HG02571 (cell line): ENCODE results near the gene PLCL1.

Source experiments
- ATAC-seq: cut with Tn5 transposase; IDR thresholded peaks from one replicate; pipeline ENCODE4 v1.9.1; 2021; ENCODE audit warnings: mild to moderate bottlenecking, moderate library complexity; ENCODE audit not compliant: unreplicated experiment

Gene PLCL1

DNA sequence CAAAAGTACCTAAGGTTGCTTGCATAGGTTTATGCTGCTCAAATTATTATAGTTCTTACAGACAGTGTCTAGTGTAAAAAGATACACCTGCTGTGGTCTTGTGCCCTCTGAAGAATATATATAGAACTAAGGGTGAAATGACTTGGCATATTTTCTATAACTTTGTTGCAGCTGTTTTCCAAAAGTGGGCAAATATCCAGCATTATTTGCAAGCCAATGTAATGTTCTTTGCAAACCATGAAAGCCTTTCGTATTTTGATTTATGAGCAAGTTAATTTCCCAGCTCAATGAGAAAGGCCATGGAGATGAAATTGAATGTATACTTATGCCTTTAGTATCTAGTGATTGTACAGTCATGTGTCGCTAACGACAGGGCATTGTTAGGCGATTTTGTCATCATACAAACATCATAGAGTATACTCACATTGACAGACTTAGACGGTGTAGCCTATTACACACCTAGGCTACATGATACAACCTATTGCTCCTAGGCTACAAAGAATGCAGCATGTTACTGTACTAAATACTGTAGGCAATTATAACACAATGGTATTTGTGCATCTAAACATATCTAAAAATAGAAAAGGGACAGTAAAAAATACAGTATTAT, 116.3 kb downstream of the PLCL1 start:
- ATAC-seq: no peak

DNA sequence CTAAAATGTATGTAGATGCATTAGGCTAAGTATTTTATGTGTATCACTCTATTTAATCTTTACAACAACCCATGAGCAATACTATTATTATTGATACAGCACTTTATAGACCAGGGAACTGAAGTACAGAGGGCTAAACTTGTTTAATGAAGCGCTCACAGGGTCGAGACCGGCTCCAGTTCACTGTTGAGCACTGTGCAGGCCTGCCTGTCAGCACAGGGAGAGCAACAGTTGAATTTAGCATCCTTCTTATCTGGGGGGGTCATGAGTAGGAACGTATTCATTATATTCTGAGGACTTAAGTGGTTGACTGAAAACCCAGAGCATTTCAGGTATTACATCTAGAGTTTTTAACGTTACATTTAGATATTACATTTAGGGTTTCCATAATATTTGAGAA, 120.1 kb downstream of the PLCL1 start:
- no peak for ATAC-seq

DNA sequence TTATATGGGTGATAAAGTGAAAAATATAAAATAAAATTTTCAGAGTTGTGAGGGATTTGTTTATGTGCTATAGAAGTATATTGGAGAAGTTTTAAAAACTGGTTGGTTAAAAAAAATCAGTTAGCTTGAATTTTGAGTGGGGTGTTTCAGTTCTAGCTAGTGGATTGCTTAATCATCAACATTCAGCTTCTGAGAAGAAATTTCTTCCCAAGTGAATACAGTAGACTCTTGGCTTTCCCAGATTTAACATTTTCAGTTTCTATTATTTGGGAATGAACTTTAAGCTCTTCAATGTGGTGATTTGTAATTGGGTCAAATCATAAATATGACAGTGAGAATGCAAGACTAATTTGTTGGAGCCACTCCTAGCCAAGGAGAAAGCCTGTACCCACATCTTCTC, 120.8 kb downstream of the PLCL1 start:
- no peak for ATAC-seq

DNA sequence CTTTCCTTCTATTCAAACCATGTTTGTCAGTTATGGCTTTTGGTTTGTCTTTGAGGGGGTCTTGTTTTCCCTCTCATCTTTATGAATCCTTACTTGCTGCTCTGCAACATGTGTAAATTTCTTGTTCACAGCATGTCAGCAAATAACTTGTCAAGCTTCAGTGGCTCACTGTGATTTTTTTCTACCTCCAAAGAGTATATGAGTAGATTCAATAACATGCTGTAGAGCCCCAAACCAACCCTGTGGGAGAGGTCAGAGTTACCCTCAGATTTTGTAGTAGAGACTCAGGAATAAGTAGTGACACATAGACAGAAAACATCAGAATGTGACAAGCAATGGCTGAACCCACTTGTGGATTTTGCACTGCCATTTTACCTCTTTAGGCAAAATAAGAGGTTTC, 121.6 kb downstream of the PLCL1 start:
- ATAC-seq: no peak

DNA sequence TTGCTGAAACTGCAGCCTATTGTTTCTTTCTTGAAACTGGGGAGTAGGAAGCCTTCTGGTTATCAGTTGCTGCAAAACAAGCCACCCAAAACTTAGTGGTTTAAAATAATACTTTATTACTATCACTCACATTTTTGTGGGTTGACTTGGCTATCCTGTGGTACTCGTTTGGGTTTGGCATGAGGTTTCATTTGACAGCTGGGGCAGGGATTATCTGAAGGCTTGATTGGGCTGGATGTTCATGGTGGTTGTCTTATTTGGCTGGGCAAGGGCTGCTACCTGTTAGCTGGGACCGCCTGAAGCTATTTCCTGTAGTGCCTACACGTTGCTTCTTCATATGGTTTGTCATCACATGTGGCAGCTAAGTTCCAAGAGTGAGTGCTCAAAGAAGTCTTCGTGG, 122.3 kb downstream of the PLCL1 start:
- ATAC-seq: no peak

DNA sequence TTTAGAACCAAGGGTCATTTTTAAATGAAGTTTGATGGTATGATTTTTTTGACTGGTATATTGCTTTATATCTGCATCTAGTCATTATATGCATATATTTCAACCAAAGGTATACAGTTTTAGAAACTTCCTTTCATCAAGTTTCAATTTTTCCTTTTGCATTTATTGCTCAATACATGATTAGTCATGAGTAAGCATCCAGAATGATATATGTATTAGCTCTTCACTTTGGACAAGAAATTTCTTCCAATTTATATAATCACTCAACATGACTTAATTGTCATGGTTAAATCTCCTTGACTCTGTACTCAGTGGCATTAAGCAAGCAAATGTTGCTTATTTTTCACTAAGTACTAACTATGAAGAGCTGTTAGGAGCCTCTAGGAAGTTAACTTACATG, 123.6 kb downstream of the PLCL1 start:
- no peak for ATAC-seq

DNA sequence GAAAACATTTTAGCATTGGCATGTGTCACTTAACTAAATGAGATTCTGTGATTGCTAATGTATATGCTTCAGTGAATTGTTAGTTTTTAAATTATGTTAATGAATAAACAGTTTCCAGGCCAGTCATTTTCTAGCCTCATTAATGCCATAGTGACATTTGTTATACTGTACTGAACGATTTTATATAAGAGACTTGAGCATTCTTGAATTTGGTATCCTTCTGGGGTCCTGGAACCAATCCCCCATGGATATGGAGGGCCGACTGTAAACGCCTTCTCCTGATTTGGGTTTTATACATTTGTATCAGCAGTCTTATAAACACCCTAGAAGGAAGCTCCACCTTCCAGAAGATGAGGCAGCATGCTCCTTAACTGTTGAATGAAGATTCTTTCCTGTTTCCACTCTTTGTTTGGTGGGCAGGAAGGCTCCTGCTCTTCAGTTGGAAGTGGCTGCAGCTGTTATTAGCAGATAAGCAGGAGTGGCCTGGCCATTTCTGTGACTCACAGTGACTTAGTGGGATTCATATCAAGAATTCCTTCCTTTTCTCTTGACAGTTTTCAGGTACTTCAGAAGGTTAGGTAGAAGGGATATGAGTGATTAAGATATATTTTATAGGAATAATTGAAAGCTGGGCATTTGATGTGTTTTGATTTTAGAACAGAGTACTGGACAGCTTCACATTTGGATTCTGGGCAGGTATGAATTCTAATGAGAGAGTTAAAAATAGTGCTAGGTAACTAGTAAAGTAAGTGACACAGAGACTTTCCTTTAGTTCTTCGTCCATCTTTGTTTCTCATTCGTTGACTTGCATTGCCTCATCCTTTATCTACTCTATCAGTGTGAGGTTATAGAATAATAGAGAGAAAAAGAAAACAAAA, 124.9 kb downstream of the PLCL1 start:
- no peak for ATAC-seq

DNA sequence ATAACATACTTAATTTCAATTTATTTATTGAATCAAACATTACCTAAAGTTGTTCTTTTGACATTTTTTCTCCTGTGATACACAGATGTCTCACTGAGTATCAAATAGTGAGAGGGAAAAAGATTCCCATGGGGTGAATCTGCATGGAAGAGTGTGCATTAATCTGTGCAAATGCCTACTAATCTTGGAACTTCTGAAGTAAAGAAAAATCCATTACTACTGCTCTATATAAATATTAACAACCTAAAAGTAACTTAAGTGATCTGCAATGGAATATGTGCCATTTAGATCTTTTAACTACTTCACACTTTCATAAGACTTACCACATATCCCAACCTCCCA, 125.5 kb downstream of the PLCL1 start:
- no peak for ATAC-seq

DNA sequence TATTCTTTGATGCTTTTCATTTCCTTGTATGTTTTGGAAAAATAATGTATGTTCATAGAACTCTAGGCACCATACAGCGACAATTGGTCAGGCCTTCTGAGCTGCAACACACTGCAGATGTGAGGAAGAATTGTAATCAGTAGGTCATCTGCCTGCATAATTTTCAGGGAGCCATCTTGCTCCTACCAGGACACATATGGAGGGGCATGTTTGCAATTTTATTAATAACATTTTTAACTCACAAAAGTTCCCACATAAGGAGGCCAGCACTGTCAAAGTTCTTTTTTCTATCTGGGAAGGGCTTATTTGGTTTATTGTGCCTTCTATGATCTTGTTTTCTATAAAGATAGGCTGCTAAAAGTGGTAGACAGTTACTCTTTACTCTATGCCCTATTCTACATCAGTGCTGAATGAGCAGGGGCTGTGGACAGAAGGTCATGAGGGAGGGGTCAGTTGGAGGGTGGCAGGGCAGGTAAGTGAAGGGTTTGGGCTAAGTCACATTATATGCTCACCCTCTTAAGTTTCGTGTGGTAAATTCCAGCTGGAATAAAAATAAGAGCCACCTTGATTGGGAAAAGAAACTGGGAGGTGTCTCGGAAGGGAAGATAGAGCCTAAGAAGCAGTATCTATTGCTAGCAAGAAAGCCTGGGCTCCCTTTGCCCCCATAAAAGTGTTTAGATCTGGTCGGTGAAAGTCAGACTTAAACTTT, 126.3 kb downstream of the PLCL1 start:
- ATAC-seq: no peak

DNA sequence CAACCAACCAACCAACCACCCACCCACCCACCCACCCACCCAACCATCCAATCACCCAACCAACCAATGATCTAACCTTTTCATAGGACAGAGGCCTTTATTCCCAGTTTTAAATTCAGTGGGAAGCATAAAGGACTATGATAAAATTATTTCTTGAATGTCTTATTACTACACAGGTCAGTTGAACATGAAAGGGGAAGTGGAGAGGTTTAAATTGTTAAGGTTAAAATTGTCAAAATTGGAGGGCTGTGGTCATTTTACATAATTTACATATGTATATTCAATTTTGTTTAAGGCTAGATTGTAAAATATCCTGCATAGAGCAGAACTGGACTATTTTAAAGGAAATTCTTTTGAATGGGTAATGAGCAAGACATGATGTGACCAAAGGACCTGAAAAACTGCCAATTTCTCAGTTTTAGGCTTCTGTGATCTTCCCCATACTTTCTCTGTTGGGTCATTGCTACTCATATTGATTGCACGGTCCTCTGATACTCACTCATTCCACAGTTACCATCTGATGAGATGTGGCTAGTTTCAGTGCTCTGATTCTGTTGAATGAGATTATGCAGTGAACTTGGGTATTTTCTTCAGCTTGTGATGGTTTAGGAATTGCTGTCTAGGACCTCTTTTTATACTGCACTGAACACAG, 127.4 kb downstream of the PLCL1 start:
- no peak for ATAC-seq

DNA sequence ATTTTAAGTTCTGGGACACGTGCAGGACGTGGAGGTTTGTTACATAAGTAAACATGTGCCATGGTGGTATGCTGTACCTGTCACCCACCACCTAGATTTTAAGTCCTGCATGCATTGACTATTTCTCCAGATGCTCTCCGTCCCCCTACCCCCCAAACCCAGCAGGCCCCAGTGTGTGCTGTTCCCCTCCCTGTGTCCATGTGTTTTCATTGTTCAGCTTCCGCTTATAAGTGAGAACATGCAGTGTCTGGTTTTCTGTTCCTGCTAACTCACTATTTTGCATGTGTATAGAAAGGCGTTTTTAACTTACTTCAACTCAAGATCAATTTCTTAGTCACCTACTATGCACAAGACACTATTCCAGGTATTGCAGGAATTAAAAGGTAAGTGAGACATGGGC, 128.0 kb downstream of the PLCL1 start:
- ATAC-seq: no peak

DNA sequence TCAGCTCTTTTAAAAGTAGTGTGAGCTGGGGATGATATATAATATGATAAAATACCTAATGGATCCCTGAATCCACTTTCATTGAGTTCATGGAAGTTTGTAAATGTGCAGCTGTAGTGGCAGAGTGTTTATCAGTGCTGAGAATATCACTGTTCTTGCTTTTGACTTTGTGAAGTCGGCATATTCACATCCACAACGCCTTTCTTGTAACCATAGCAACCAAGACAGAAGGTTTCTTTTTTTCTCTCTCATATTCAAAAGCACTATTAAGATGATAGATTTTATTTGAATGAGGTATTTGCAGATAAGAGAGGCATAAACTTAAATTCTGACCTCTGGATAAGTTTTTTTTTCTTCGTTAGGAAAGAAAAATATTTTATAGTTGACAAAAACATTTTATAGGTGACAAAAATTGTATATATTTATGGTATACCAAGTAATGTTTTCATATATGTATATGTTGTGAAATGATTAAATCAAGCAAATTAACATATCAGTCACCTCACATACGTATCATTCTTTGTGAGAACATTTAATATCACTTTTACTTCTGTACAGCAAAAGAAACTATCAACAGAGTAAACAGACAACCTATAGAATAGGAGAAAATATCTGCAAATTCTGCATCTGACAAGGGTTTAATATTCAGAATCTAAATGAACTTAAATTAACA, 130.0 kb downstream of the PLCL1 start:
- no peak for ATAC-seq

DNA sequence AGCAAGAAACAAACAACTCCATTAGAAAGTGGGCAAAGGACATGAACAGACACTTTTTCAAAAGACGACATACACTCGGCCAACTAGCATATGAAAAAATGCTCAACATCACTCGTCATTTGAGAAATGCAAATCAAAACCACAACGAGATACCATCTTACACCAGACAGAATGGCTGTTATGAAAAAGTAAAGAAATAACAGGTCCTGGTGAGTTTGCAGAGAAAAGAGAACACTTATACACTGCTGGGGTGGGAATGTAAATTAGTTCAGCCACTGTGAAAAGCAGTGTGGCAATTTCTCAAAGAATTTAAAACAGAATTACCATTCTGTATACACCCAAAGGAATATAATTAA, 130.5 kb downstream of the PLCL1 start:
- ATAC-seq: no peak

DNA sequence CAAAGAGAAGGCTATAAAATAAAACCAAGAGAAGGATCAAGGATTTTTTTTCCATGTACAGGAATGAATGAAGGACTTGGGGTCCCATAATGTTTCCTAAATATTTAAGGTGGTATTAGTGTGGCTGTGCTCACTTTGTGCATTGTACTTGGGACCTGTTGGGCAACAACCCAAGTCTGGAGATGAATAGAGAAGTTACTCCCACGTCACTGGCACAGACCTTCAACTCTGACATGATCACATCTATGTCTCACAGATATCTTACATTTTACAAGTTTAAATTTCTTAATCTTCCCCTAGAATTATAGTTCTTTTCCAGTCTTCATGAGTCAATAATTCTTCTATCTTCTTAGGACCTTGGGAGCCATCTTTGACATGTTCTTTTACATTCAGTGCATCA, 133.4 kb downstream of the PLCL1 start:
- no peak for ATAC-seq

DNA sequence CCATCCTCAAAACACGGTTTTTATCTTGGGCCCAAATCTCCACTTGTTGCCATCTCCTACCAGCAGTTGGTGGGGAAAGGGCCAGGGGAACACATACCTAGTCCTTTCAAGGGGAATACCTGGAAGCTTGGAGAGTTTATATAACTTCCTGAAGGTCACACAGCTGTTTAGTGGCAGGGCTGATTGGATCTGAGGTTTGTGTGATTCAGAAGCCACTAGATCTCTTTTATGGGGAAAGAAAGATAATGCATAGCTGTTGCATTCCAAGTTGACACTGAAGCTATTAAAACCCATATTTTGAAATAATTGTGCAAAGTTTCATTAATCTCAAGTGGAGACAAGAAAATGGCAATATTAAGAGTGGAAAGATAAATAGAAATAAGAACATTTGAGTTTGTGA, 134.2 kb downstream of the PLCL1 start:
- no peak for ATAC-seq

DNA sequence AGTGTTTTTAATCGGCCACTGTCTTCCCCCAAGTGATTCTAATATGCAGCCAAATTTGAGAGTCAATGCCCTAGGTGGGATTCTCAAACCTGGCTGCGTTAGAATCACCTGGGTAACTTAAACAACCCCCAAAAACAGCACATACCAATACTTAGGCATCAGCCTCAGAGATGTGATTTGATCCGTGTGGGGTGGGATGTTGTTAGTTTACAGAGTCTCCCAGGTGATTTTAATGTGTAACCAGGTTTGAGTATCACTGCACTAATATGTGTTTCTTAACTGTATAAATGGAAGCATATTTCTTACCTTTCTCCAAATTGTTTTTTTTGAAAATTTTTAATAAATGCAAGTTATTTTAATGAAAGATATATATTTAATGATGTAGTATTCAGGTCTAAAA, 135.4 kb downstream of the PLCL1 start:
- no peak for ATAC-seq

DNA sequence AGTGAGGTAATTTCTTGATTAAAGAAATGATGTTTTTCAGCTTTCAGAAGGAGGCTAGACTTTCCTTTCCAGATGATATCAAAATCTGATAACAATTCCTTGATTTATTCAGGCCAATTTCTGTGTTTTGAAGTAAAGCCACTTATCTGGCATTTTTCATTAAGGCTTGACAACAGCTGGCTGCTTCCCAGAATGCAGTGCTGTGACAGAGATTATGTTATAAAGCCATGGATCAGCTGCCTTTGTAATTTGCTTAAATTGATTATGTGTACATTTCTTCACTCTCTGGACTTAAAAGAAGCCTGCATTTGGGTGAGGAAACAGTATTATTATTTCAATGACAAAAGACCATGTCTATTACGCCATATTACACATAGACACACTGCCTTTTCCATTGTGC, 136.0 kb downstream of the PLCL1 start:
- no peak for ATAC-seq

DNA sequence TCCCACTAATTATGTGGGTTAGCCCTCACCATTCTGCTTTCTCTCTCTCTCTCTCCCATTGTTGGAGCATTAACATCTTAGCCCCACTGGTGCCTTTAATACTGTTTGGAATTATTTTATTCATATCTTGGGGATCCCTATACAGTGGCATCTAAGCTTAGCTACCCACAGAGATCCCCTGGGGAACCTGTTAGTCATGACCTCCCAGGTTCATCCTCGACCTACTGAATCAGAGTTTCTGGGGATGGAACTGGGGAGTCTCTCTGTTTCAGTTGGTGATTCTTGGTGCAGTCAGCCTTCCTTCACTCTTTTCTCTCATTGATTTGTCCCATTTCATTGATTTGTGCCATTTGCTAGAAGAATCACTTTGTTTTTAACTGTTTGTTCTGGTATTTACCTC, 137.3 kb downstream of the PLCL1 start:
- no peak for ATAC-seq

DNA sequence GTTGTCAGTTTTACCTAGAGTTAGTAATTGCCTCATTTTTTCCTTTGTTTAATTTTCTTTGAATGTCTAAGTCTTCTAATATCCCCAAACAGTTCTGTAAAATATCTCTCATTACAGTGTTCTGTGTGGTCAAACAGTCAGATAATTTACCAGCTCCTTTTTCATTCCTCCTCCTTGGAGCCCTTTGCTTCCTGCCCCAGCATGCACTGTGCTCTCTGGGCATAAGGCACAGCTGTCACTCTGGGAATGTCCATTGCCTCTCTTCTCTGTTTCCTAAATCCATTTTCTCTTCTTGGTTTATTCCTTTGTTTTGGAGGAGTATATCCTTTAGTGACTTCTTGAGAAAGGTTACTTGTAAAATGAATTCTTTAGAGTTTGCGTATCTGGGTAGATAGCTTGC, 139.3 kb downstream of the PLCL1 start:
- ATAC-seq: no peak

DNA sequence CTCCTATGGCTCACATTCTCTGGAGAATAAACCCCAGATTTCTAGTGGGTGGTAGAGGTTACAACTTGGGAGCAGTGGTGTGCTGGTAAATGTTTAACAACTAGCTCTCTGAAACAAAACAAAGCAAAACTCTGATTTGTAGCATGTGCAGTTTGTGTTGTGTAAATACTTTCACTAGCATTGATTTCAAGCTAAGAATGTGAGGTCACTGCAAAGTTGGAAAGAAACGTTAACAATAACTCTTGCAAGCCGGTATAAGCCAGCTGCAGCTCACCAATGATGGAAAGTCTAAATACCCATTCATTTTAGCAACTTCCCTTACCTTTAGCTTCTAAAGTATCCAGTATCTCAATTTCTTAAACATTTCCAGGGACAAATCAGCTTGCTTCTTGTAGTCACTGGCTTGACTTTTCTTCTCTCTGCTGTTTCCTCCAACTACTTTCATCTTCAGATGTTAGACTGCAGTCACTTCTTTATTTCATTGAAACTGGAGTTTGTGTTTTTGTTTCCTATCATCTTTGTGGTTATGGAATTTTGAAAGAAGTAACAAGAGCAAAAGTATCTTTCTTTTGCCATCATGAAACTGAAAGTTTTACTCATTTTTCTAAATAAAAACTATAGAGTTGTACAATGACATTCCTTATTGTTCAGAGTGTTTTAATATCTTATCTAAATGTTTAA, 140.2 kb downstream of the PLCL1 start:
- ATAC-seq: no peak

DNA sequence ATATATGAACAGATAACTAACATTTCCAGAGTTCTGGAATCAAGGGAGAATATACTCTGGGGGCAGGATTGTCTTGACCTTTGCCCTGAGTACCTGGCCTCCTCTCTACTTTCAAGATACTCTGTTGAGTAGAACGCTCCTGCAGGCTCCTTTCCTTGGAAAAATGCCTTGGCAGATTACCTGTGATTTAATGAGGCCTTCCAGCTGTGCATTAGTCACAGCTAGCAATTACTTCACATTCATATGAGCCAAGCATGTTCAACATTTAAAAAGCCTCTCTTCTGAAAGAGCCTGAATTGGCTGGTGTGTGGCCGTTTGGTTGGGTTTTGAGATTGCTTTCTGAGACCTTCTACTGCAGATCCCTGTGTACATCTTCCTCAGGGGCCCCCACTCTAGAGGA, 142.2 kb downstream of the PLCL1 start:
- no peak for ATAC-seq
